ENCODE measurements around the gene RPL37. TPM values are rescaled to one million over a fixed set of nuclear protein-coding genes. Genes with fewer than 3 reads are reported as not detected.

RPL37 gene
- total RNA-seq (2022; extraction: Qiagen RNA extraction; ENCODE audit: low read depth) = 2,580 to 3,166 TPM (median 2,695 TPM) in 5 replicates

DNA sequence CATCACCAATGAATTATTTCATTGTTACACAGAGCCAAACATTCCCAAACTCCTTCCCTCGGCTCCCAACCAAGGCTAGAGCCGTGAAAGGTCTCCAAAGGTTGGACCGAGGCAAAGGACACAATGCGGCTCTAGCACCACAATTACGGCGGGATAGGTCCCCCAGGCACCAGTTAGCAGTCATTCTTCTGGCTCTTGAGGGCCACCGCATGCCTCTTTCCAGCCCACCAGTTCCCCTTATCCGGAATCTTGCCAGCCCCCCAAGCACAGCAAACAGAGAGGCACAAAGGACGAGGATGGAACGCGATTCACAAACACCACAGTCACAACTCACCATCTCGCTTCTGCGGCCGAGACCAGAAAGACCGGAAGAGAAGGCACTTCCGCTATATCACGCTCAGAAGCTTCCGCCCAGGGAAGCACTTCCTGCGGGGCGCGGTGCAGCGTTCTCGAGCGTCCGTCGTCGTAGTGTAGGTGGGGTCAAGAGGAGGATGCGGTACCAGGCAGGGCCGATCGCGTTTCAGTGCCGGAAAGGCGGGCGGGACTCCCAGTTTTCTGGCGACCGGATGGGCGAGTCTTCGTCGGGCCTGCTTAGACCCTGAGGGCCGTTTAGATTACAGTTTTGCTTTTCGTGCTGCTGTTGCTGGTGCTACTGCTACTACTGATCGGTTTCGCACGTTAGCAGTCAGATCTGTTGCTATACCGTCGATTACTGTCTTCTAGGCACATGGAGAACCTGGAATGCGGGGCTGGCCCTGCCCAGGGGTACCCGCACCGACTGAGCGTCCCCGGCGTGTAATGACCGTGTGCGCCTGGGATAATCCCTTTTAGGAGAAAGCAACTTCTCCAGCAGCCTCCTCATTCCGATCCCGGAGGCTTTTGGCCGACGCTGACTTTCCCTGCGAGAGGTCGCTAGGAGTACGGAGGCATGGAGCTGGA lies at the start of gene RPL37:
RPL37 (minus strand) TSS at position 374 of the 939 bp plus-strand sequence; CDS start at position 337, 37 bp downstream.

DNA sequence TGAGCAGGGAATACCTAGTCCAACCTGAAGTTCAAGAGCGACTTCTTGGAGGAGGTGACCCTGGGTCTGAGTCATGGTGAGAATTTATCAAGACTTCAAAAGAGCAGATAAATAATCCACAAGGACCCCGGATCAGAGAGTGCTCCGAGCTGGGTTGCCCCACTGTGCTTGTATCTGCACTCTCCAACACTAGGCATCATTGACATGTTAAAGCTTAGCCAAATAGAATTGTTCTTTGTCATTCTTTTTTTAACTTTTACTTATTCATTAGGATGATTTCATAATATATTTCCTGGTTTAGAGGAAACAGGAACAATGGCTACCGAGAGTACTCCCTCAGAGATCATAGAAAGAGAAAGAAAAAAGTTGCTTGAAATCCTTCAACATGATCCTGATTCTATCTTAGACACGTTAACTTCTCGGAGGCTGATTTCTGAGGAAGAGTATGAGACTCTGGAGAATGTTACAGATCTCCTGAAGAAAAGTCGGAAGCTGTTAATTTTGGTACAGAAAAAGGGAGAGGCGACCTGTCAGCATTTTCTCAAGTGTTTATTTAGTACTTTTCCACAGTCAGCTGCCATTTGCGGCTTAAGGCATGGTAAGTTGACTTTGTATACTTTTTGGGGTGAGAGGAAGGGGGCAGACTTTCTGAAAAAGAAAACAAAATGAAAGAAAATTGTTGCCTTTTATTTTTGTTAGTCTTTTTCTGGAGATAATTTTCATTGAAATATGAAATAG lies 6.2 kb upstream of the RPL37 start, which contains the start of gene CARD6:
CARD6 (plus strand) TSS at position 300 of the 738 bp plus-strand sequence; CDS start at position 316, 16 bp downstream.

DNA sequence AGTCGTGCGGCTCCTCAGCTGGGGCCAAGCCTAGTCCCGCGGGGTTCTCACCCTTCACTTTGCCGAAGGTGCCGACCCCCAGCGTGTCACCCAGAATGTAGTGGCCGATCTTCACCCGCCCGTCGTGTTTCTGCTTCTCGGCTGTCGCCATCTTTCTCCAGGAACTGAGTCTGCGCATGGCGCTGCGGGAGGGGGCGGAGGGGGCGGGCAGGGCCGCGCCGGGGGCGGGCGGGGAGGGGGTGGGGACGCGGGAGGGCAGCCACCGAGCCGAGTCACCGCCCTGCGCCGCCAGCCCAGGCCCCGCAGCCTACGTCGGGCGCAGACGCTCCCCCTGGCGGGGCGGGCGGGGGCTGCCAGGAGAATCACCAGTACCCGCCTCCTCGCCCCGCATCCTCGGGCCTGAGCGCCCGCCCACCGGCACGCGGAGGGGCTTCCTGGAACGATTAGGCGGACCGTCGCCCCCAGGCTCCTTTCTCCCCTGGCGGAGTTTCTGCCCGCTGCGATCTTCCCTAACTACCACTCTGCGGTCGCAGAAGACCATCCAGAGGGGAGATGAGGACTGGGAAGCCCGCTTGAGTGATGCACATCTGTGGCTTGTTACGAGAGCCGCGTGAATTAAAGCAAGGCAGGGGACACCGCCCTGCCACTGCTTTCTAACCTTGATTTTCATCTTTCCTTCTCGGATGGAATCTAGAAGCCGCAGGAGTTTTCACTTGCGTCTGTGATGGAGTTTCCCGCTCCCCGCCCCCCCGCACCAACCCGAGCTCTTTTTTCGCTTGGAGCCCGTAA lies 36.8 kb downstream of the RPL37 start, which contains the start of gene PRKAA1:
PRKAA1 (minus strand) TSS at position 363 of the 789 bp plus-strand sequence; CDS start at position 178, 185 bp downstream.

Other genes with a start within 250 kb of the RPL37 start
- 3.1 to 4.5 TPM (median 3.8 TPM) in 5 replicates for gene PTGER4, start 155.3 kb downstream of the RPL37 start, total RNA-seq (2022; extraction: Qiagen RNA extraction; ENCODE audit: low read depth)
- 7.5 to 16.1 TPM (median 10.1 TPM) in 5 replicates for gene TTC33, start 79.3 kb downstream of the RPL37 start, total RNA-seq (2022; extraction: Qiagen RNA extraction; ENCODE audit: low read depth)
- gene PRKAA1, start 36.8 kb downstream of the RPL37 start, total RNA-seq (2022; extraction: Qiagen RNA extraction; ENCODE audit: low read depth) = 29.0 to 54.8 TPM (median 39.1 TPM) in 5 replicates
- gene CARD6, start 6.1 kb upstream of the RPL37 start, total RNA-seq (2022; extraction: Qiagen RNA extraction; ENCODE audit: low read depth) = 2.9 to 3.3 TPM (median 3.1 TPM) in 5 replicates
- gene C7, start 74.3 kb upstream of the RPL37 start, total RNA-seq (2022; extraction: Qiagen RNA extraction; ENCODE audit: low read depth) = not detected in 5 replicates
- not detected in 5 replicates for gene MROH2B, start 236.1 kb upstream of the RPL37 start, total RNA-seq (2022; extraction: Qiagen RNA extraction; ENCODE audit: low read depth)

All from A549 treated with GW870086 at 1 μM for 4 hours (cell line).